GM18907 (cell line): ENCODE results near the gene ACSS1.
"Not testable (repeated sequence)": the region's sequence is repeated elsewhere in the genome, so short reads cannot be mapped to it uniquely, and the experiment has no call there.

Experiments
- ATAC-seq: cut with Tn5 transposase; IDR thresholded peaks from one replicate; pipeline ENCODE4 v1.9.1; 2021; ENCODE audit warnings: mild to moderate bottlenecking, moderate library complexity; ENCODE audit not compliant: unreplicated experiment

ACSS1 gene

DNA sequence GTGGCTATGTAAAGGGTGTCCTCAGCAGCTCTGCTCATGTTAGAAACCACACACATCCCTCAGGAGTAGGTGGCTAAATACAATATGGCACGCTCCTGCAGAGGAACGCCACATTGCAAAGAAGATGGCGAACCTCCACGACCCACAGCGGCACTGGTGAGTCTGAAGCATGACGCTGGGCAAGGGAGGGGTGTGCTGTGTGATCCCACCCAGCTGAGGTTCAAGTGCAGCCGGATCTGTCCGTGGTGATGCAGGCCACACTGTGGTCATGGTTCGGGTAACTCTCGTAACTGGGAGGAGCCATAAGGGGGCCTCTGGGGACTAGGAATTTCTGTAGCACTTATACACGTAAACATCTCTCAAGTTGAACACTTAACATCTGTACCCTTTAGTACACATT, 42.0 kb downstream of the ACSS1 start:
- ATAC-seq: no peak

DNA sequence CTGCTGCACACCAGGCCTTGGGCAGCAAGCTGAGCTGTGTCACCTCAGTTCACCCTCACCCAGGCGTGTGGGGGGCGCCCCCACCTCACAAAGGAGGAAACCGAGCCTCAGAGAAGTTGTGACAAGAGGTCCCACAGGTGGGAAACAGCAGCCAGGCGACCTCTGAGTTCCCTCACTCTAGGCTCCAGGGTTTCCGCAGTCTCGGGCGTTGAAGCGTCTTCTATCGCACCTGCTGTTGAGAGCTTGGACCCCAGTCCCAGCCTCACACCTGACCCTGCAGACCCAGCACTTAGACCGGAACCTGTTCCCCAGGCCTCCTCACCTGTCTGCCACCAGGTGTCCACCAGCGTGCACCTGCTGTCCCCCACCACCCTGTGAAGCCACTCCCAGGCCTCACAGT, 43.1 kb downstream of the ACSS1 start:
- no peak for ATAC-seq

DNA sequence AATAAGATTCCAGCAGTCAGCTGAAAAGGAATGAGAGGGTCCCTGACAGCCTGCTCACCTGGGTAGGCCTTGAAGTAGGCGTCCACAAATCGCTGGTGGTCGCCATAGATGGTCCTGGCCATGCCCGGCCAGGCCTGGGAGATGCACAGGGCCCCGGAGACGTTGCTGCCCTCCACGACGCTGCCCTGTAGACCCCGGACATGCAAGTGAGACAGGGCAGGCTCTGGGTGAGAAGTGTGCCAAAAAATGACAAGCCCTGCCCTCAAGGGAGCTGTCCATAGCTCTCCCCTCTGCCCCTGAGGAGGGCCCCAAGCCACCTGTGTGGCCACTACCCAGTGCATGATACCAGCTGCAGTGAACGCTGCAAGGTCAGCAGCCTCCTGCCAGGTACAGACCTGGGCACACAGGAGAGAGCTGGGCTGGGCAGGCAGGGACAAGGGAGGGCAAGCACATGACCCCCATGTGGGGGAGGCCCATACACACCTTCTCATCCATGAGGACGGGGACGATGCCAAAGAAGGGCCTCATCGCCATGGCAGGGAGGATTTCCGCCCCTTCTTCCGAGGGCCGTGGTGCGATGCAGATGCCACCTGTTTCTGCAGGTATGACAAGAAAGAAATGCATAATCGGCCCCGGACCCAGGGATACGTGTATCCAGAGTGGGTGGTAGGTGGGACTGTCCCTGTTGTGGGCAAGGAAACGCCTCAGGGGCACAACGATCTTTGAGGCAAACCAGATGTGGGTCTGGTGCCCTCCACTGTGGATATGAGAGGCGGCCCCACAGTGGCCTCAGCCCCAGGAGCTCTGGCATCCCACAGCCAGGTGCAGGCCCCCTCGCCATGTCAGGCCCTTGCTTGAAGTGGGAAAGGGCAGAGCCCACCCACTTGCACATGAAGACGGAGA, 44.2 kb downstream of the ACSS1 start:
- ATAC-seq: no peak

DNA sequence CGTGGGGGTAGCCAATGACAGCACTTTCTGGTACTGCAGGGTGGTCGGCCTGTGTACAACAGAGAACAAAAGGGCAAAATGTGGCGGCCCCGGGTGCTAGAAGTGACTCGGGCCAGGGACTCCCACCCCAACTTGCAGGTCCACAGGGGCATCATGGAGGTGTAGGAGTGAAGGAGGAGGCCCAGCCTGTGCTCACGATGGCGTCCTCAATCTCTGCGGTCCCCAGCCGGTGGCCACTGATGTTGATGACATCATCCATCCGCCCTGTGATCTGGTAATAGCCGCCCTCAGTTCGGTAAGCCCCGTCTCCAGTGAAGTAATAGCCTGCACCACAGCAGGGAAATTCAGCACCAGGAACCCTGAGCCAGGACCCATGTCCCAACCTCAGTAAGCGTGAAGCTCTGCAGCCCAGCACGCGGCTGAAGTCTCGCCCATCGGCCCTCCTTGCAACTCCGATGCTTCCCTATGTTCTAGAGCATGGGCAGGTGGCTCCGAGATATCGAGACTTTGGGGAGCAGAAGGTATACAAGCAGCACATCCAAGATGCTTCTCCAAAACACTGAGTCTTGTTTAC, 45.2 kb downstream of the ACSS1 start:
- no peak for ATAC-seq

DNA sequence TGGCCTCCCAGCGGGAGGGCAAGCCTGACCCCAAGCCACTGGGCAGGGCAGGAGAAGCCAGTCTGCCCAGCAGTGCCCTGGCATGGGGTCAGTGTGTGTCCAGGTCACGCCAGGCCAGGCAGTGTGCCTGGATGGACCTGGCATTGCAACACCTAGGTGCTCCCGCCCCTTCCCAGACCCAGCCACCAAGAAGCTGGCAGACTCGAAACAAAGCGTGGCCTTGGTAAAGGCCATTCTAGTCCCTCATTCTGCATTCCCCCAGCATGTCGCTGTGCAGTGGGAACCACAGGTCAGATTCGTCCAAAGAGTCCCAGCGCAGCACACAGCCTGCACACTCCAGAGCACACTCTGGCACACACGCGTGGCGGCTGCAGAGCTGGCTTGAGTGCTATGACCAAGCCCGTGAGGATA, 46.1 kb downstream of the ACSS1 start:
- no peak for ATAC-seq

DNA sequence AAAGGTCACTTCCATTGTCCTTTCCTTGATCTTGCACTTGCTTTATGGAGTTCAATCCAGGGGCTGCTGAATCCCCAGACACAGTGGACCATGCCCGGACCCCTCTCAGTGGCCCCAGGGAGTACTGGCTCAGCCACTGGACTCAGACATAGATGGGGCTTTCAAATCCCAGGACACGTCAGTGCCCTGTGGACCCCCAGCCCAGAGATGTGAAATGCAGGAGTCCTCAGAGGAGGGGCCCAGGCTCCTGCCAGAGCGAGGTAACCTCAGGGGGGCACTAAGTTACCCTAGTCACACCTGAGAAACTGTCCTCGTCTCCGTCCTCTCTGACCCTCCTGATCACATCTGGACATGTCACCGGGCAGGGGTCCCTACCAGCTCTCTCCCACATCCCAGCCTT, 46.7 kb downstream of the ACSS1 start:
- ATAC-seq: no peak

DNA sequence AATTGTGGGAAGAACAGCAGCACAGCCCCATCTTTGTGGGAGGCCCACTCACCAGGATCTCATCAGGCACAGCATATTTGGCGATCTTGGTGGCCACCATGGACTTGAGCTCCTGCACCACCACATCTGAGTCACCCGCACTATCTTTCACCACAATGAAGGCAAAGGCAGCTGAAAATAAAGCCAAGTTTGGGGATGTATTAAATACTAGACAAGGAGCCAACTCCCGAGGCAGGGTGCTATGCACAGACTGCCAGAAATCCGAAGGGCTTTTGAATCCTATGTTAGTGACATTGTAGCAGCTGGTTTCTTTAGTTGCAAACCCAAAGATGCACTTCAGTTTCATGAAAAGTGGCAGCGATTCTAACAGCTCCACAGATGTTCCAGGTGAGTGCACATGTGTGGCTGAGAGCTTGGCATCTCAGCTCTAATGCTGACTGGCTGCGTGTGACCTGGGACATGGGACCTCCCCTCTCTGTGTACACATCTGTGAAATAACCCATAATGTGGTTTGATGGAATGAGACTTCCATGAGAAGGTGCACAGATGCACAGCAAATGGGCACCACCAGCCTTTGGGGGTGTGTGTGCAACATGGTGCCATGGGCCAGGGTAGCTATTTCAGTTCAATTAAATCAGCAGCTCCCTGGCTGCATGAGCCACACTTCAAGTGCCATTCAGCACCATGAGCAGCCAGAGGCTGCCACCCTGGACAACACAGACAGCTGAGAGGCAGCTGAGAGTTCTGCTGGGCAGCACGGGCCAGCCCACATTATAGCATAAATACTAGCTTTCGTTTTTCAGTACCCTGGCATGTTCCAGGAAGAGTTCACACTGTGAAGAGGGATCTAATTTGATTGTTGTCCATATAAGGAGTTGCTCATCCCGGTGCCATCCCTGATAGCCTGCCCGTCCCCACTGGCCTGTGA, 48.5 kb downstream of the ACSS1 start:
- ATAC-seq: no peak

DNA sequence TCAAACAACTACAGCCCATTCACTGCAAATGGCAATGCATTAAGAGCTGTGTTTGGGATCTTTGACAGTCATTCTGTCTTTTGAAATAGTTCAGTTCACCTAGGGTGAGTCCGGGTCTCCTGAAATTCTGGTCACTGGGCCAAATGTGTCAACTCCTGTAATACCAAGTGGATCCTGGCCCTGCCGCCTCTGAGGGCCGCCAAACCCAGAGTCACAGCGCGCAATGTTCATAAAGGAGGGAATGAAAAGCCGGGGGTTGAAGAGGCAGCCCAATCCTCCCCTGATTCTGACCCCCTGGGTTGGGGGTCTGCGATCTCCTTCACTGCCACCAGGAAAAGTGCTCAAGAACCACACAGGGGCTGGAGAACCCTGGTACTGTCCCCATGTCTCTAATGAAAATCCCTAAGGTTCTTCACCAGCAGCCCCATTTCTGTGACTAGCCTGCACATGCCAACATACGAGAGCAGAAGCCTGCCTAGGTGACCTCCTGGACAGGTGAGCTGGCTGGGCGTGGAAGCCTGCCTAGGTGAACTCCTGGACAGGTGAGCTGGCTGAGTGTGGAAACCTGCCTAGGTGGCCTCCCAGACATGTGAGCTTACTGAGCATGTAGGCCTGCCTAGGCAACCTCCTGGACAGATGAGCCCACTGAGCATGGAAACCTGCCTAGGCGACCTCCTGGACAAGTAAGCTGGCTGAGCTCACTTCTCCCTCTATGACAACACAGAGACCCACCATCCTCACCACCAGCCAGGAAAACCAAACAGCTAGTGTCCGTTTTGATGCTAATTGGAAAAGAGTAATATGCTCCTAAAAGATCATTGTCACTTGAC, 49.3 kb downstream of the ACSS1 start:
- no peak for ATAC-seq

DNA sequence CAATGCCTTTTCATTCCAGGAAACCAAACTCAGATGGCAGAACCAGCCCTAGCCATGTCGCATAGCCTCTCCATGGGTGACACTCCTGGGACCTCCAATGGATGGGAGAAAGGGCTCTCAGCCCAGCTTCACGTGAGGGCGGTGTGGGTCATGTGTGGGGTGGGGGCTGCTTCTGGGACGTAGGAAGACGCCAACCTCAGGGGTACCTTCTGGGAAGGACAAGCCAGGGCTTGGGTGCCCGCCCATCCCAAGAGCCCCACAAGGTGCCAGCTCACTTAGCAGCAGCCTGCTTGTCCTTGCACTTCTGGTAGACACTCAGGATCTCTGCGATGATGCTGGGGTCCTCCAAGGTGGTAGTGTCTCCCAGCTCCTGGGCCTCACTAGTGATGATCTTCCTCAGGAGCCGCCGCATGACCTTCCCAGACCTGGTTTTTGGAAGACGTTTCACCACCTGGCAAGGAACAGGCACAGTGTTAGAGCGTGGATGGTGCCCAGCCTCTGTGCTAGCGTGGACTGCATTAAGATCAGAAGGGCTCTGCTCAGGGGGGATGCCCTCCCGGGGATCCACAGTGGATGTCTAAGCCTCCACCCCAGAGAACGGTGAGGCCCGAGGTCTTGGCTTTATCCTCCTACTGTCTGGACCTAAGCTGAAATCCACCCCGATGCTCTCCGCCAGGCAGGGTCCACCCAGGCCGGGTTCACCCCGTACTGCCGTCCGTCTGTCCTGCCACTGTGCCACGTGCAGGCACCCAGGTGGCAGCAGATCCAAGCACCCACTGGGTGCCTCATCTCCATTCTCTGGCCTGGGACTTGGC, 50.2 kb downstream of the ACSS1 start:
- no peak for ATAC-seq

DNA sequence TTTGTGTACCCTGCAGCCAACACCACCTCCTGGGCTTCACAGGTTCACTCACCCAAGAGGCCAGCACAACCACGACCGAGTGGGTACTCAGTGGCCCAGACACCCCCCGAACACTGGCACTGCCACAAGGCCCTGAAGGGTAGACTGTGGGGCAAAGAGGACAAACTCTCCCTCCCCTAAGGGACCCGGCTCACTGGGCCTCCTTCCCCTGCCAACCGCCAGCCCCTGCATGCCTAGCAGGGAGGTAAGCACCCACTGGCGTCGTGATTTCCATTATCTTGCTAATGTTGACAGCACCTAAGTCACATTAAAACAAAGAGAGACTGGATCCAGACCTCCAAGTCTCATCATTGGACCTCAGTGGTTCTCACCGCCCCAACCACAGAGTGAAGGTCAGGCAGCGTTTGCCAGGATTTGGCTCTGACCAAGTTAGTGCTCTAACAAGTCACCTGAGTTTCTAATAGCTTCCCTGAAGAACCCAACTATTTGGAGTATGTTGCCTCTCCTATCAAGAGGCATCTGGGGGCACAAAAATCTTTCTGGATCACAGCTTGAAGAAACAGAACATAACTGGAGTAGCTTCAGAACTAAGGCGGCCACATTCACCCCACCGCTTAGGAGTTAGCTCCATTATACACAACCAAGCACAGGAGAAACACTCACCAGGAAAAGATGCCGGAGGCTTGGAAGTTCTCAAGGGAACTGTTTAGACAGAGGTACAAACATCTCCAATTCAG, 51.3 kb downstream of the ACSS1 start:
- ATAC-seq: no peak

DNA sequence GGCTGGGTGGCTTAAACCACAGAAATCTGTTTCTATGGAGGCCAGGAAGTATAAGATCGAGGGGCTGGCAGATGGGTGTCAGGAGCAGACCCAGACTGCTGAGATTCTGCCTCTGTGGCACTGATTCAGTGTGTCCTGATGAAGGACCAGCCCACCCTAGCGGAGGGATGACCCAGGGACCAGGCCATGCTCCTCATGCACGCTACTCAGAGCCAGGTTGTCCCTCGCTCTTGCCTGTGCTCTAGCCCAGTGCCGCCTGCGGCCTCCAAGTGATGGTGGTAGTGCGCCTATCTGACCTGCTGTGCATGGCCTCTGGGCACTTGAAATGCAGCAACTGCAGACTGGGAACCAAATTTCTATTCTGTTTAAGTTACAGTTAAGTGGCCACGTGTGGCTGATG, 52.3 kb downstream of the ACSS1 start:
- ATAC-seq: no peak

DNA sequence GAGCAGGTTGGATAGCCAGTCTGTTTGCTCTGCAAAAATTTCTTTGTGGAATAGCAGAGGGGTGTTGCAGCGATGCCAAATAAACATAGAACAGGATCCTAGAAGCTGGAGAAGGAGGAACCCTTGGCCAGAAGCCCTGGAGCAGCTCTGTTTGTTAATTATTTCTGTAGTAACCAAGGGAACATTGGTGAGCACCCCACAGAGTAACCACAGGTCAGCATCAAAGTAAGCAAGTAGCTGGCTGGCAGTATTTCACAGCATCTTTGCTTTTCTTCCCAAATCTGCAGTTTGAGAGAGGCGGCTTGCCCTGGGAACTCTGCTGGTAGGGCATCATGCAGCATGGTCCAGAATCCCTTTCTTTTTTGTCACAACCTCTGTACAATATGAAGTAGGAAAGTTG, 52.7 kb downstream of the ACSS1 start:
- no peak for ATAC-seq

DNA sequence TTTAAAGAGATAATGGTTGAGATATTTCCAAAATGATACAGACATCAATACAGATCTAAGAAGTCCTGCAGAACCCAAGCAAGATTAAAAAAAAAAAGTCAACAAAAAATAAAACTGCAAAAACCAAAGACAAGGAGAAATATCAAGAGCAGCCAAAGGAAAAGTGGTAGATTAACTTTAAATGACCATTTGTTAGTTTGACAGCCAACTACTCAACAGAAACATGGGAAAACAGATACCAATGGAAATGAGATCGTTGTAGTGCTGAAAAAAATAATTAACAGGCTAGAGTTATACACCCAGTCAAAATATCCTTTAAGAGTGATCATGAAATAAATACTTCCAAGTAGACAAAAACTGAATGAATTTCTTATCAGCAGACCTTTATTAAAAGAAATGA, 54.9 kb downstream of the ACSS1 start:
- ATAC-seq: no peak

DNA sequence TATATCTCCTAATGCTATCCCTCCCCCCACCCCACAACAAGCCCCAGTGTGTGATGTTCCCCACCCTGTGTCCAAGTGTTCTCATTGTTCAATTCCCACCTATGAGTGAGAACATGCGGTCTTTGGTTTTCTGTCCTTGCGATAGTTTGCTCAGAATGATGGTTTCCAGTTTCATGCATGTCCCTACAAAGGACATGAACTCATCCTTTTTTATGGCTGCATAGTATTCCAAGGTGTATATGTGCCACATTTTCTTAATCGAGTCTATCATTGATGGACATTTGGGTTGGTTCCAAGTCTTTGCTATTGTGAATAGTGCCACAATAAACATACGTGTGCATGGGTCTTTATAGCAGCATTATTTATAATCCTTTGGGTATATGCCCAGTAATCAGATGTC, 56.6 kb downstream of the ACSS1 start:
- ATAC-seq: not testable (repeated sequence)

DNA sequence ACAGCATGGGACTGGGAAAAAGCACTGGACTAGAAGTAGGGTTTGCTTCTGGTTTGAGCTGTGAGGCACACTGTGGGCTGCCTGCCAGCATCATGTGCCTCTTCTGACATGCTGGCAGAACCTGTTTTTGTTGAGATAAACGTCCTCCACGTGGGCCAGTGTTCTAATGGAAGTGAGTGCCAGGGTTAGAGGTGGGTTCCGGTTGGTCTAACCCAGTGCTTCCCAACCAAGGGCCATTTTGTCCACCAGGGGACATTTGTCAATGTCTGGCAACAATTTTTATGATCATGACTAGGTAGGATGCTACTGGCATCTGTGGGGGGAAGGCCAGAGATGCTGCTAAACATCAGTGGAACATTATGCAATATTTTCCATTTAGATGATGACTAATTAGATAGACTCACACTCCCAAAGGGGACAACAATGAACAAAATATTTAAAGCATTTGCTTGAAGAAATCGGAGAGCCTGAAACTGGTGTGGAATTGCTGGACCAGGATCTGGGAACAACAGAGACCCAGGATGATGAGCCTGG, 57.6 kb downstream of the ACSS1 start:
- ATAC-seq: no peak

DNA sequence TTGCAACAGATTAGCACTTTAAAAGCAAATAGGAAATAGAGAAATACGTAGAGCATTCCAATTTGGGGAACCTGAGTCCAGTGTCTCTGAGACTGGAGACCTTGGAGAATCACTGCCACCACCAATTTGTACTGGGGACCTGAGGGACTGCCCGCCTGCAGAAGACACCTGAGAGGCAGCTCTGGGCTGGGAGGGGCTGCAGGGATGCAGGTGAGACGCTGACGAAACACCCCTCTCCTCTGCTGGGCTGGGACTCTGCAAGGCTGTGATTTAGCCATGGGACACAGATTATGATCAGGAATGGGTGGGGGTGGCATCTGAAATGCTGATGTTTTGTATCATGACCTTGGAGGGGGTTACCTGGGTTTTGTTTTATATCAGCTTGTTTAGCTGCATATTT, 58.4 kb downstream of the ACSS1 start:
- ATAC-seq: no peak

DNA sequence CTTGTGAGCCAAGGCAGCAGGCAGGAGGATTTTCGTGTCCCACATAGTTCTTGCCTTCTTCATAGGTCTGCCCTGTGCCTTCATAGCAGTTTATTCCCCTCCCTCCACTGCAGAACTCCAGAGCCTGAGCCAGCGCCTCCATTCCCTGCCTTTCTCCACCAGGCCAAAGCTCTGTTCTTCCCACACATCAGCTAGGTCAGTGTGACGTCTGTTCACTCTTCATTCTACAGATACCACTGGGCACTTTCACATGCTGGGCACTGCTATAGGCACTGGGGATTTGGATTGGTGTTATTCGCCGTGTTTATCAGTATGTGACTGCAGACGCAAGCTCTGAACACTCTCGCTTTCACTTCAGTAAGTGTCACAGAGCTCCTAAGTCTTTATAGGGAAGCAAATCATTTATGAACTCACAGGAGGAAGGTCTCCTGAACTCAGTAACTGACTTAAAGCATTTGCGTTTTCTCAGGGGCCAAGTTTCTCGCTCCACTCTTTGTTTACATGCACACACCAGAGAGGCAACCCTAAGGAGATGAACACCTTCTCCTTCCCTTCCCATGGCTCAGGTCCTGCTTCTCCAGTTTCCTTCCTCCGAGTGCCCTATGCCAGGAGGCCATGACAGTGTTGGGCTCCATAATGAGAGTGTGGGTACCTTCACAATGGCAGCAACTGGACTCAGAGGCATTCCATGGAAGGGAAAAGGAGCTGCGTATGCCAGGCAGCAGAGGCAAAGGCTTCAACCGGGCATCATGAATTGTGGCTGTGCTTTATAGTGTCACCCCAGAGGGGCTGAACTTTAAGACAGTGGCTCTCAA, 59.1 kb downstream of the ACSS1 start:
- no peak for ATAC-seq

DNA sequence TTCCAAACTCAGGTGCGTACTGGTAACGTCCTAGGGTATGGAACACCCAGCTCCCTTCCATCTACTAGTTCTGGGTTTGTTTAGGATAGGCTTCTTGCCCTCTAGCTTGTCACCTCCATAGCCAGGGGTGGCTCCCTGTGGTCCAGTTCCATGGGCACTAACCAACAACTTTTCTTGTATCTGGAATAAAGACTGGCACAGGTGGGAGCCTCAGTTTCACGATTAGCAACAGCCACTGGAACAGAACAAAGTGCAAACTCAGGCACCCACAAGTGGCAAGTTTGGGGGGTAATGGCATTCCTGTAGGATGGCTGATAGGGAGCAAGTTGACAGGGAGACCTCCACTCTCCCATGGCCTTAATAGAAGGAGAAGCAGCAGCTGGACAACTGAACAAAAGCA, 59.8 kb downstream of the ACSS1 start:
- no peak for ATAC-seq
